PC-9 (cell line): ENCODE measurements around the gene UQCC5. TPM values are rescaled to one million over a fixed set of nuclear protein-coding genes. Genes with fewer than 3 reads are reported as not detected.

Experiments
- BruUV-seq: library from RNA; stranded (reverse); fragments of 400-500 nt; replicated peaks from 2 replicates; lab custom pipeline; 2021; lab: Mats Ljungman, UMichigan
- CTCF ChIA-PET: fragments of 300-600 bp; sonication (Branson Sonifier 250); formaldehyde crosslinking; loops from one replicate; lab custom pipeline; 2022; ENCODE audit warnings: antibody characterized with exemption; lab: Charles Lee
- POLR2A ChIA-PET: fragments of 300-600 bp; sonication (Branson Sonifier 250); formaldehyde crosslinking; loops from one replicate; lab custom pipeline; 2022; ENCODE audit warnings: antibody characterized with exemption; ENCODE audit not compliant: unreplicated experiment; lab: Charles Lee
- DNase-seq, 2 experiments: peaks; one replicate each; pipeline versions ENCODE4 v3.0.0 to v3.0.0-alpha.2; 2015 to 2022; ENCODE audit warnings: mixed read lengths in 1 of 2
- H2AFZ ChIP-seq: fragments of 200-600 bp; sonication (generic); 2 replicates; pipeline ENCODE4 v1.8.1; 2017; ENCODE audit warnings: antibody characterized with exemption
- H3F3A ChIP-seq: fragments of 200-600 bp; sonication (generic); 2 replicates; pipeline ENCODE4 v1.8.1; 2017; ENCODE audit warnings: antibody characterized with exemption, mild to moderate bottlenecking, low read depth; ENCODE audit not compliant: insufficient read depth
- H3K27ac ChIP-seq: fragments of 200-600 bp; sonication (generic); 2 replicates; pipeline ENCODE4 v1.6.1; 2016; ENCODE audit warnings: mixed run types
- H3K27me3 ChIP-seq: fragments of 200-600 bp; sonication (generic); 2 replicates; pipeline ENCODE4 v1.6.1; 2016; ENCODE audit warnings: low read depth, mixed run types; ENCODE audit not compliant: insufficient read depth
- H3K36me3 ChIP-seq: fragments of 200-600 bp; sonication (generic); 2 replicates; pipeline ENCODE4 v1.6.1; 2016; ENCODE audit warnings: low read depth, mixed run types
- H3K4me1 ChIP-seq: fragments of 200-600 bp; sonication (generic); replicated peaks from 2 replicates; pipeline ENCODE4 v1.6.1; 2016; ENCODE audit warnings: mixed run types; ENCODE audit not compliant: insufficient read depth
- H3K4me2 ChIP-seq: fragments of 200-600 bp; sonication (generic); 2 replicates; pipeline ENCODE4 v1.6.1; 2017; ENCODE audit warnings: mixed run types
- H3K4me3 ChIP-seq: fragments of 200-600 bp; sonication (generic); 2 replicates; pipeline ENCODE4 v1.6.1; 2016; ENCODE audit warnings: mixed run types
- H3K79me2 ChIP-seq: fragments of 200-600 bp; sonication (generic); 2 replicates; pipeline ENCODE4 v1.6.1; 2017; ENCODE audit warnings: low read depth, mixed run types
- H3K9me2 ChIP-seq: fragments of 200-600 bp; sonication (generic); 2 replicates; pipeline ENCODE4 v1.8.1; 2017; ENCODE audit warnings: mild to moderate bottlenecking; ENCODE audit not compliant: insufficient read depth
- H3K9me3 ChIP-seq: fragments of 200-600 bp; sonication (generic); 2 replicates; pipeline ENCODE4 v1.8.1; 2016; ENCODE audit warnings: low read depth; ENCODE audit not compliant: insufficient read depth
- H4K20me1 ChIP-seq: fragments of 200-600 bp; sonication (generic); 2 replicates; pipeline ENCODE4 v1.8.1; 2017; ENCODE audit not compliant: insufficient read depth
- EZH2 ChIP-seq: fragments of 200-600 bp; sonication (generic); IDR thresholded peaks from 2 replicates; pipeline ENCODE4 v1.8.0; 2017; ENCODE audit warnings: antibody characterized with exemption, low read depth
- intact Hi-C: fragments of 100-400 bp; cut with micrococcal nuclease; formaldehyde crosslinking; loops from one replicate; pipeline ENCODE4 v1.10.0; 2022; ENCODE audit not compliant: unreplicated experiment
- total RNA-seq: library from RNA; stranded (reverse); gene quantifications from 2 replicates; pipeline ENCODE4 v1.2.3, GENCODE V29; 2021
- TF ChIP-seq, protein P1 (sequence below): fragments of 200-600 bp; sonication (generic); conservative IDR thresholded peaks from 2 replicates; pipeline ENCODE4 v1.6.1; 2017; ENCODE audit warnings: mixed run types, antibody characterized with exemption, mild to moderate bottlenecking, moderate library complexity

Gene UQCC5
- total RNA-seq, 1 experiment from 2014 or later, result 13.3 TPM

DNA sequence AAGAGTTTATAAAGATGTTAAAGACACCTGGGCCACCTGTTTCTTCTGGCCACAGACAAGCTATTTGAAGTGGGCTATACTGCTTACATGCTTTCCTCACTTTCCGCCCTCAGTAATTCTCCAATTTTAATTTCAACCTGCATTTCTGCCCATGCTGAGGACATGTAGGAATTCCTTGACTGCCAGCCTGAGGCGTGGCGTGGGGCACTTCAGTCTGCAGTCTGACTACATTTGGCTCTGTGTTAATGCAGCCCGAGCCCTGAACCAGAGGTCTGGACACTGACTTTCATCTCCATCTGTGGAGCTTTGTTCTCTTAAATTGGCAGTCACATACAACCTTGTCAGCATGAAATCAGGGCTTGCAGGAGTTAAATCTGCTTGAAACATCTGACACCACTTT is 8.5 kb downstream of the UQCC5 start:
- no TSS peak for BruUV-seq
- Histone ChIP-seq H3K27ac (no peak overlapping the region), H3K4me3 (no peak overlapping the region), H3K36me3 (no peaks in the 10 kb centered on the region), H3K79me2 (0 out of 2 replicates have a peak, but pooled peaks cover 4% of the 10 kb centered on the region), H3K4me2 (no peak overlapping the region), H3K4me1 (no peaks in the 10 kb centered on the region), H3K27me3 (no peaks in the 10 kb centered on the region), H3K9me2 (no peaks in the 10 kb centered on the region), H2AFZ (no peak overlapping the region), H4K20me1 (no peaks in the 10 kb centered on the region), H3F3A (peaks cover 16% of the 10 kb centered on the region), H3K9me3 (no peaks in the 10 kb centered on the region)
- intact Hi-C loops, result no loop called here
- POLR2A ChIA-PET, result no interaction called here
- no peak for TF ChIP-seq EZH2
- TF ChIP-seq, protein P1, sequence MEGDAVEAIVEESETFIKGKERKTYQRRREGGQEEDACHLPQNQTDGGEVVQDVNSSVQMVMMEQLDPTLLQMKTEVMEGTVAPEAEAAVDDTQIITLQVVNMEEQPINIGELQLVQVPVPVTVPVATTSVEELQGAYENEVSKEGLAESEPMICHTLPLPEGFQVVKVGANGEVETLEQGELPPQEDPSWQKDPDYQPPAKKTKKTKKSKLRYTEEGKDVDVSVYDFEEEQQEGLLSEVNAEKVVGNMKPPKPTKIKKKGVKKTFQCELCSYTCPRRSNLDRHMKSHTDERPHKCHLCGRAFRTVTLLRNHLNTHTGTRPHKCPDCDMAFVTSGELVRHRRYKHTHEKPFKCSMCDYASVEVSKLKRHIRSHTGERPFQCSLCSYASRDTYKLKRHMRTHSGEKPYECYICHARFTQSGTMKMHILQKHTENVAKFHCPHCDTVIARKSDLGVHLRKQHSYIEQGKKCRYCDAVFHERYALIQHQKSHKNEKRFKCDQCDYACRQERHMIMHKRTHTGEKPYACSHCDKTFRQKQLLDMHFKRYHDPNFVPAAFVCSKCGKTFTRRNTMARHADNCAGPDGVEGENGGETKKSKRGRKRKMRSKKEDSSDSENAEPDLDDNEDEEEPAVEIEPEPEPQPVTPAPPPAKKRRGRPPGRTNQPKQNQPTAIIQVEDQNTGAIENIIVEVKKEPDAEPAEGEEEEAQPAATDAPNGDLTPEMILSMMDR, result no peak
- DNase-seq, result no peak
- CTCF ChIA-PET, result interaction anchor here (0.6 kb wide), 1 partner anchor 8 kb away, joined by 6 read pairs; no protein-coding TSS in a partner anchor

DNA sequence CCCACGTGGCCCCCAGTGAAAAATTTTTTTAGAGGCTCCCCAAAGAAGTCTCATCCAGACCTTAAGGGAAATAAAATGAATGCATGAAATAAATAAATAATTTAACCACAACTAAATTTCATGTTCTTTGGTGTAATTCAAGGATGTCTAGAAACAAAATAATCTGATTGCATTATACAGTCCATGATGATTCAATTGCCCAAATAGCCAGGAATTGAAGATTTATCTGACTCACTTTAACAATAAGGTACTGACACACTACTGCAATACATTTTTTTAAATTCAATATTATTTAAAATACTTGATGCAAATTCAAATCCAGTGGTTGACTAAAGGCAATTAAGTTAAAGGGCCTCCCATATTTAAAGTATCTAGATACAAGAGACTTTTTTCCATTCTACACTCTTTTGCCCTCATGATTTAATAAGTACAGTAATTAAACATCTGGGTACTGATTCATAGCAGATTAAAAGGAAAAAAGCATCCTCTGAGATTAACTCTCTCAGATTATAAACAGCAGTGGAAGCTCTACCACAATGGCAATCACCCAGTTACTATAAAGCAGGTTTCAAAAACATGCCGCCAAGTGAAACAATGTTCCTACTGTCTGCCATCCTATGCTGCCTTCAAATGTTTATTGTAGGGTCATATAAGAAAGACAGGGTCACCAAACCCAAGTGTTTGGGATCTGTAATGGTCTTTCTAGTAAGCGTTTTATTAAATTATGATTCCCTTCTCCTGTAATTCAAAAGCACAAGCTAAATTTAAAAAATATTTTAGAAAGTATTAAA is 9.9 kb downstream of the UQCC5 start:
- Histone ChIP-seq H3K4me2 (no peak overlapping the region), H3K4me1 (no peaks in the 10 kb centered on the region), H3K27me3 (no peaks in the 10 kb centered on the region), H2AFZ (no peak overlapping the region), H3K9me2 (no peaks in the 10 kb centered on the region), H3K9me3 (no peaks in the 10 kb centered on the region), H3K79me2 (no peaks in the 10 kb centered on the region), H3K4me3 (no peak overlapping the region), H4K20me1 (no peaks in the 10 kb centered on the region), H3K27ac (no peak overlapping the region), H3F3A (peaks cover 12% of the 10 kb centered on the region), H3K36me3 (no peaks in the 10 kb centered on the region)
- ChIA-PET POLR2A (no interaction called here), CTCF (no interaction called here)
- BruUV-seq, result no TSS peak
- no peak for DNase-seq
- intact Hi-C loops, result no loop called here
- no peak for TF ChIP-seq EZH2
- TF ChIP-seq, protein P1, result no peak

DNA sequence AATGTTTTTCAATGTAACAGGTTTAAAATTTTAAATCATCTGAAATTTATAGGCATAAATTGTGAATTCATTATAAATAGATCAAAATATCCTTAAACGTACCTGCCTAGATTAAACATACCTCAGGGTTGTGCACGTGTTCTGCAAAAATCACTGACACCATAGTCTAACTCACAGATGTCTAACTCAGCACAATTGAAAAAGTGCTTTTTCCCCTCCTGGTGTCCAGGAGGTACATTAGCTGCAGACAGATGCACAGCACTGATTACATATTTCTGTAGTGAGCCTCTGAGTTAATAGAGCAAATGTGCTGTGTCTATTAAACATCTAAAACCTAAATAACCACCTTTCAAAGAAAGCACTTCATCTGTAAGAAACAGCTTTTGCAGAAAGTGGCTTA is 10.7 kb downstream of the UQCC5 start:
- TF ChIP-seq, protein P1, result no peak
- Histone ChIP-seq H3K79me2 (no peaks in the 10 kb centered on the region), H4K20me1 (no peaks in the 10 kb centered on the region), H3K4me2 (no peak overlapping the region), H2AFZ (no peak overlapping the region), H3K9me2 (no peaks in the 10 kb centered on the region), H3K27ac (no peak overlapping the region), H3K4me1 (no peaks in the 10 kb centered on the region), H3K9me3 (no peaks in the 10 kb centered on the region), H3K36me3 (no peaks in the 10 kb centered on the region), H3K4me3 (no peak overlapping the region), H3K27me3 (no peaks in the 10 kb centered on the region), H3F3A (peaks cover 12% of the 10 kb centered on the region)
- no TSS peak for BruUV-seq
- no peak for DNase-seq
- intact Hi-C loops, result no loop called here
- ChIA-PET POLR2A (no interaction called here), CTCF (no interaction called here)
